ENCODE data around the gene AICDA.

DNA sequence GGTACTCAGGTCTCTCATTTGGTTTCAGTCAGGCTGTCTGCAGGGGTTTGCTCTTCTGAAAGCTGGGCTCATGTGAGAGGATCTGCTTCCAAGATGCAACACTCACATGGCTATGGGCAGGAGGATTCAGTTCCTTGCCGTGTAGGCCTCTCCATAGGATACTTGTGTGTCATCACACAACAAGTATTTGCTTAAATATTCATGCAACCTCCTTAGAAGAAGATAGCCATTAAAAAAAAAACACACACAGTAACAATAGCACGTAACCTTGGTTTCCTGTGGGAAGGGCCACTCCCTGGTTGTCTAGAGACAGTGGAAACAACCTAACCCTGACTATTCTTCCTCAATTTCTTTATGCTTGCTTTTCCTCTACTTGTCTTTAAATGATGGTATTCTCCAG is 40.2 kb downstream of the AICDA start:
- TF ChIP-seq TAF1 (IDR thresholded peaks at IDR 0.05; ENCODE audit: borderline replicate concordance, insufficient read depth, low read length): no peak
- no peak for TF ChIP-seq POLR2AphosphoS5 (IDR thresholded peaks at IDR 0.05; ENCODE audit: low read depth, low read length)
- TF ChIP-seq, protein P1, sequence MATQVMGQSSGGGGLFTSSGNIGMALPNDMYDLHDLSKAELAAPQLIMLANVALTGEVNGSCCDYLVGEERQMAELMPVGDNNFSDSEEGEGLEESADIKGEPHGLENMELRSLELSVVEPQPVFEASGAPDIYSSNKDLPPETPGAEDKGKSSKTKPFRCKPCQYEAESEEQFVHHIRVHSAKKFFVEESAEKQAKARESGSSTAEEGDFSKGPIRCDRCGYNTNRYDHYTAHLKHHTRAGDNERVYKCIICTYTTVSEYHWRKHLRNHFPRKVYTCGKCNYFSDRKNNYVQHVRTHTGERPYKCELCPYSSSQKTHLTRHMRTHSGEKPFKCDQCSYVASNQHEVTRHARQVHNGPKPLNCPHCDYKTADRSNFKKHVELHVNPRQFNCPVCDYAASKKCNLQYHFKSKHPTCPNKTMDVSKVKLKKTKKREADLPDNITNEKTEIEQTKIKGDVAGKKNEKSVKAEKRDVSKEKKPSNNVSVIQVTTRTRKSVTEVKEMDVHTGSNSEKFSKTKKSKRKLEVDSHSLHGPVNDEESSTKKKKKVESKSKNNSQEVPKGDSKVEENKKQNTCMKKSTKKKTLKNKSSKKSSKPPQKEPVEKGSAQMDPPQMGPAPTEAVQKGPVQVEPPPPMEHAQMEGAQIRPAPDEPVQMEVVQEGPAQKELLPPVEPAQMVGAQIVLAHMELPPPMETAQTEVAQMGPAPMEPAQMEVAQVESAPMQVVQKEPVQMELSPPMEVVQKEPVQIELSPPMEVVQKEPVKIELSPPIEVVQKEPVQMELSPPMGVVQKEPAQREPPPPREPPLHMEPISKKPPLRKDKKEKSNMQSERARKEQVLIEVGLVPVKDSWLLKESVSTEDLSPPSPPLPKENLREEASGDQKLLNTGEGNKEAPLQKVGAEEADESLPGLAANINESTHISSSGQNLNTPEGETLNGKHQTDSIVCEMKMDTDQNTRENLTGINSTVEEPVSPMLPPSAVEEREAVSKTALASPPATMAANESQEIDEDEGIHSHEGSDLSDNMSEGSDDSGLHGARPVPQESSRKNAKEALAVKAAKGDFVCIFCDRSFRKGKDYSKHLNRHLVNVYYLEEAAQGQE (IDR thresholded peaks at IDR 0.05; ENCODE audit: insufficient read depth in 1 of 2, low read depth in 2 of 2, low read length in 2 of 2): no peak

All from PFSK-1 (cell line).